Measurements from ENCODE around the gene SNTG2. TPM values are rescaled to one million over a fixed set of nuclear protein-coding genes. Genes with fewer than 3 reads are reported as not detected.

The SNTG2 gene
- total and polyA plus RNA-seq, 2 donors (not counting 1 experiment from before 2014, with no cell fraction given), result 0.06 TPM; not detected in 1

GRCh38 chr2:1324884-1325283 is 374.2 kb downstream of the SNTG2 start:
- Histone ChIP-seq H3K4me1 (ENCODE audit: control insufficient read depth, extremely low read depth, insufficient read depth, low read length) (no peaks in the 10 kb centered on the region), H2AFZ (ENCODE audit: low read length) (no peak overlapping the region), H3K9me3 (ENCODE audit: control insufficient read depth, insufficient read depth, low read depth, low read length) (no peaks in the 10 kb centered on the region), H3K36me3 (ENCODE audit: control insufficient read depth, insufficient read depth, low read length) (no peaks in the 10 kb centered on the region), H3K4me2 (ENCODE audit: extremely low read depth, insufficient read depth, low read length) (no peak overlapping the region), H3K4me3 (replicated peaks in 1 of 4; ENCODE audit: control extremely low read depth in 1 of 4, insufficient read depth in 1 of 4, low read depth in 3 of 4, low read length in 4 of 4) (no peak overlapping the region), H4K20me1 (ENCODE audit: control insufficient read depth, extremely low read depth, insufficient read depth, low read length) (no peaks in the 10 kb centered on the region), H3K79me2 (ENCODE audit: control insufficient read depth, insufficient read depth, low read length) (no peaks in the 10 kb centered on the region), H3K27ac (ENCODE audit: insufficient read depth, low read length) (no peak overlapping the region), H3K9ac (ENCODE audit: insufficient read depth, low read length) (no peak overlapping the region), H3K27me3 (ENCODE audit: control insufficient read depth, insufficient read depth, low read length) (no peaks in the 10 kb centered on the region)
- no peak for TF ChIP-seq EZH2 (IDR thresholded peaks at IDR 0.05; ENCODE audit: low read length, missing control alignments)
- TF ChIP-seq, protein P1, sequence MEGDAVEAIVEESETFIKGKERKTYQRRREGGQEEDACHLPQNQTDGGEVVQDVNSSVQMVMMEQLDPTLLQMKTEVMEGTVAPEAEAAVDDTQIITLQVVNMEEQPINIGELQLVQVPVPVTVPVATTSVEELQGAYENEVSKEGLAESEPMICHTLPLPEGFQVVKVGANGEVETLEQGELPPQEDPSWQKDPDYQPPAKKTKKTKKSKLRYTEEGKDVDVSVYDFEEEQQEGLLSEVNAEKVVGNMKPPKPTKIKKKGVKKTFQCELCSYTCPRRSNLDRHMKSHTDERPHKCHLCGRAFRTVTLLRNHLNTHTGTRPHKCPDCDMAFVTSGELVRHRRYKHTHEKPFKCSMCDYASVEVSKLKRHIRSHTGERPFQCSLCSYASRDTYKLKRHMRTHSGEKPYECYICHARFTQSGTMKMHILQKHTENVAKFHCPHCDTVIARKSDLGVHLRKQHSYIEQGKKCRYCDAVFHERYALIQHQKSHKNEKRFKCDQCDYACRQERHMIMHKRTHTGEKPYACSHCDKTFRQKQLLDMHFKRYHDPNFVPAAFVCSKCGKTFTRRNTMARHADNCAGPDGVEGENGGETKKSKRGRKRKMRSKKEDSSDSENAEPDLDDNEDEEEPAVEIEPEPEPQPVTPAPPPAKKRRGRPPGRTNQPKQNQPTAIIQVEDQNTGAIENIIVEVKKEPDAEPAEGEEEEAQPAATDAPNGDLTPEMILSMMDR (conservative IDR thresholded peaks at IDR 0.05 in 1 of 2, IDR thresholded peaks at IDR 0.05 in 1 of 2; ENCODE audit: low read depth in 1 of 2, low read length in 2 of 2), result no peak
- no peak for DNase-seq (ENCODE audit: low read depth in 2 of 2)

GRCh38 chr2:1328684-1329083 is 378.0 kb downstream of the SNTG2 start:
- no peak for DNase-seq (ENCODE audit: low read depth in 2 of 2)
- Histone ChIP-seq H3K27me3 (ENCODE audit: control insufficient read depth, insufficient read depth, low read length) (no peaks in the 10 kb centered on the region), H4K20me1 (ENCODE audit: control insufficient read depth, extremely low read depth, insufficient read depth, low read length) (no peaks in the 10 kb centered on the region), H3K36me3 (ENCODE audit: control insufficient read depth, insufficient read depth, low read length) (no peaks in the 10 kb centered on the region), H3K27ac (ENCODE audit: insufficient read depth, low read length) (no peak overlapping the region), H3K79me2 (ENCODE audit: control insufficient read depth, insufficient read depth, low read length) (no peaks in the 10 kb centered on the region), H3K9ac (ENCODE audit: insufficient read depth, low read length) (no peak overlapping the region), H3K4me2 (ENCODE audit: extremely low read depth, insufficient read depth, low read length) (no peak overlapping the region), H3K9me3 (ENCODE audit: control insufficient read depth, insufficient read depth, low read depth, low read length) (no peaks in the 10 kb centered on the region), H3K4me1 (ENCODE audit: control insufficient read depth, extremely low read depth, insufficient read depth, low read length) (no peaks in the 10 kb centered on the region), H3K4me3 (replicated peaks in 1 of 4; ENCODE audit: control extremely low read depth in 1 of 4, insufficient read depth in 1 of 4, low read depth in 3 of 4, low read length in 4 of 4) (no peak overlapping the region), H2AFZ (ENCODE audit: low read length) (no peak overlapping the region)
- TF ChIP-seq, protein P1 (conservative IDR thresholded peaks at IDR 0.05 in 1 of 2, IDR thresholded peaks at IDR 0.05 in 1 of 2; ENCODE audit: low read depth in 1 of 2, low read length in 2 of 2), result no peak
- TF ChIP-seq EZH2 (IDR thresholded peaks at IDR 0.05; ENCODE audit: low read length, missing control alignments), result no peak

GRCh38 chr2:1339388-1340140 is 388.9 kb downstream of the SNTG2 start:
- no peaks in the 10 kb centered on the region for H3K79me2 ChIP-seq (ENCODE audit: control insufficient read depth, insufficient read depth, low read length)
- no peak overlapping the region for H3K9ac ChIP-seq (ENCODE audit: insufficient read depth, low read length)
- no peak overlapping the region for H3K27ac ChIP-seq (ENCODE audit: insufficient read depth, low read length)
- H3K36me3 ChIP-seq (ENCODE audit: control insufficient read depth, insufficient read depth, low read length), result no peaks in the 10 kb centered on the region
- DNase-seq (ENCODE audit: low read depth in 2 of 2), result no peak
- no peak overlapping the region for H3K4me3 ChIP-seq (replicated peaks in 1 of 4; ENCODE audit: control extremely low read depth in 1 of 4, insufficient read depth in 1 of 4, low read depth in 3 of 4, low read length in 4 of 4)
- H3K27me3 ChIP-seq (ENCODE audit: control insufficient read depth, insufficient read depth, low read length), result no peaks in the 10 kb centered on the region
- no peak overlapping the region for H2AFZ ChIP-seq (ENCODE audit: low read length)
- H3K9me3 ChIP-seq (ENCODE audit: control insufficient read depth, insufficient read depth, low read depth, low read length), result no peaks in the 10 kb centered on the region
- H3K4me1 ChIP-seq (ENCODE audit: control insufficient read depth, extremely low read depth, insufficient read depth, low read length), result no peaks in the 10 kb centered on the region
- TF ChIP-seq EZH2 (IDR thresholded peaks at IDR 0.05; ENCODE audit: low read length, missing control alignments), result no peak
- TF ChIP-seq, protein P1 (conservative IDR thresholded peaks at IDR 0.05 in 1 of 2, IDR thresholded peaks at IDR 0.05 in 1 of 2; ENCODE audit: low read depth in 1 of 2, low read length in 2 of 2), result no peak
- no peak overlapping the region for H3K4me2 ChIP-seq (ENCODE audit: extremely low read depth, insufficient read depth, low read length)
- no peaks in the 10 kb centered on the region for H4K20me1 ChIP-seq (ENCODE audit: control insufficient read depth, extremely low read depth, insufficient read depth, low read length)
